Measurements from ENCODE around the gene RASSF5. TPM values are rescaled to one million over a fixed set of nuclear protein-coding genes. Genes with fewer than 3 reads are reported as not detected.
A peak's percentile ranks its signal among the peaks of the same experiment; 100 is the strongest.

The RASSF5 gene
- total and polyA plus RNA-seq, 9 of the 15 experiments (the other 6 are each of a cell fraction or from before 2014, with no cell fraction given) = 6.1 to 41.0 (median 25.2) TPM

DNA sequence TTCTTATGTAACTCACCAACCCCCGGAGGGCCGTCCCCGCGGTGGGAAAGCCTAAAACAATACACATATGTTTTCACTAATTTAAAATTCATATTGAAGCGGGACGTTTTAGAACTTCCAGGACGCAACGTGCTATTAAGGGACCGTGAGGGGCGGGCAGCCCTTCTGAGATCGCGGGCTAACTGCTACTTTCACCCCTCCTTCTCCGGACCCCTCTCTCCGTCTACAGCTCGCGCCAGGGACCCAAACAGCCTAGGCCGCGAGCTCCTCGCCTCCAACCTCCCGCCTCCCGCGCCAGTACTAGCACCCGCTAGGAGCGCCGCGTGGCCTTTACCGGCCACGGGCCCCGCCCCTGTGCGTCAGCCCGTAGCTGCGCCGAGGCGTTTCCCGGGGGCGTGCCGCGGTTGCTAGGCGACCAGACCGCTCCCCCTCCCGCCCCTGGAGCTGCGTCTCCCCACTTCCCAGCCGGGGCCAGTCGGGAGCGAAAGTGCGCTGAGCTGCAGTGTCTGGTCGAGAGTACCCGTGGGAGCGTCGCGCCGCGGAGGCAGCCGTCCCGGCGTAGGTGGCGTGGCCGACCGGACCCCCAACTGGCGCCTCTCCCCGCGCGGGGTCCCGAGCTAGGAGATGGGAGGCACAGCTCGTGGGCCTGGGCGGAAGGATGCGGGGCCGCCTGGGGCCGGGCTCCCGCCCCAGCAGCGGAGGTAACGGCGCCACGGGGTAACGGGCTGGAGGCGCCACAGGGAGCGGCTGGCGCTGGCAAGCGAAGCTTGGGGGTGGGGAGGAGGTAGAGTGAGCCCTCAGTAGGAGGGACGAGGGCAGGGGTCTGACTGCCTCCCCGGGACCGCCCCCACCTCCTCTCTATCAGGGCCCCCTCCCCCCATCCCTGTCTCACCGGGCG is 128.0 kb downstream of the RASSF5 start, which contains the start of gene DYRK3 (continued):
- TF ChIP-seq, protein P1, sequence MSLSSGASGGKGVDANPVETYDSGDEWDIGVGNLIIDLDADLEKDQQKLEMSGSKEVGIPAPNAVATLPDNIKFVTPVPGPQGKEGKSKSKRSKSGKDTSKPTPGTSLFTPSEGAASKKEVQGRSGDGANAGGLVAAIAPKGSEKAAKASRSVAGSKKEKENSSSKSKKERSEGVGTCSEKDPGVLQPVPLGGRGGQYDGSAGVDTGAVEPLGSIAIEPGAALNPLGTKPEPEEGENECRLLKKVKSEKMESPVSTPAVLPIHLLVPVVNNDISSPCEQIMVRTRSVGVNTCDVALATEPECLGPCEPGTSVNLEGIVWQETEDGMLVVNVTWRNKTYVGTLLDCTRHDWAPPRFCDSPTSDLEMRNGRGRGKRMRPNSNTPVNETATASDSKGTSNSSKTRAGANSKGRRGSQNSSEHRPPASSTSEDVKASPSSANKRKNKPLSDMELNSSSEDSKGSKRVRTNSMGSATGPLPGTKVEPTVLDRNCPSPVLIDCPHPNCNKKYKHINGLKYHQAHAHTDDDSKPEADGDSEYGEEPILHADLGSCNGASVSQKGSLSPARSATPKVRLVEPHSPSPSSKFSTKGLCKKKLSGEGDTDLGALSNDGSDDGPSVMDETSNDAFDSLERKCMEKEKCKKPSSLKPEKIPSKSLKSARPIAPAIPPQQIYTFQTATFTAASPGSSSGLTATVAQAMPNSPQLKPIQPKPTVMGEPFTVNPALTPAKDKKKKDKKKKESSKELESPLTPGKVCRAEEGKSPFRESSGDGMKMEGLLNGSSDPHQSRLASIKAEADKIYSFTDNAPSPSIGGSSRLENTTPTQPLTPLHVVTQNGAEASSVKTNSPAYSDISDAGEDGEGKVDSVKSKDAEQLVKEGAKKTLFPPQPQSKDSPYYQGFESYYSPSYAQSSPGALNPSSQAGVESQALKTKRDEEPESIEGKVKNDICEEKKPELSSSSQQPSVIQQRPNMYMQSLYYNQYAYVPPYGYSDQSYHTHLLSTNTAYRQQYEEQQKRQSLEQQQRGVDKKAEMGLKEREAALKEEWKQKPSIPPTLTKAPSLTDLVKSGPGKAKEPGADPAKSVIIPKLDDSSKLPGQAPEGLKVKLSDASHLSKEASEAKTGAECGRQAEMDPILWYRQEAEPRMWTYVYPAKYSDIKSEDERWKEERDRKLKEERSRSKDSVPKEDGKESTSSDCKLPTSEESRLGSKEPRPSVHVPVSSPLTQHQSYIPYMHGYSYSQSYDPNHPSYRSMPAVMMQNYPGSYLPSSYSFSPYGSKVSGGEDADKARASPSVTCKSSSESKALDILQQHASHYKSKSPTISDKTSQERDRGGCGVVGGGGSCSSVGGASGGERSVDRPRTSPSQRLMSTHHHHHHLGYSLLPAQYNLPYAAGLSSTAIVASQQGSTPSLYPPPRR (CRISPR knock-in tag; IDR thresholded peaks at IDR 0.05; ENCODE audit: borderline replicate concordance) = peak; percentile 21; the same call in 1 of the 2 replicates
- TF ChIP-seq RBM14 (IDR thresholded peaks at IDR 0.05; ENCODE audit: borderline replicate concordance, insufficient read depth, low read depth, low read length) (0 out of 2 replicates have a peak, but pooled peaks have one; percentile 64), BRD4 (IDR thresholded peaks at IDR 0.05) (no peak), ZNF184 (CRISPR knock-in tag; IDR thresholded peaks at IDR 0.05) (no peak), TEAD2 (tag; IDR thresholded peaks at IDR 0.05) (no peak), SMAD4 (CRISPR knock-in tag; conservative IDR thresholded peaks at IDR 0.05) (peak; percentile 97), ZNF263 (CRISPR knock-in tag; IDR thresholded peaks at IDR 0.05; ENCODE audit: borderline replicate concordance) (peak; percentile 58; the same call in 1 of the 2 replicates), SRSF9 (IDR thresholded peaks at IDR 0.05; ENCODE audit: borderline replicate concordance, low read depth, low read length) (no peak)
- TF ChIP-seq, protein P2, sequence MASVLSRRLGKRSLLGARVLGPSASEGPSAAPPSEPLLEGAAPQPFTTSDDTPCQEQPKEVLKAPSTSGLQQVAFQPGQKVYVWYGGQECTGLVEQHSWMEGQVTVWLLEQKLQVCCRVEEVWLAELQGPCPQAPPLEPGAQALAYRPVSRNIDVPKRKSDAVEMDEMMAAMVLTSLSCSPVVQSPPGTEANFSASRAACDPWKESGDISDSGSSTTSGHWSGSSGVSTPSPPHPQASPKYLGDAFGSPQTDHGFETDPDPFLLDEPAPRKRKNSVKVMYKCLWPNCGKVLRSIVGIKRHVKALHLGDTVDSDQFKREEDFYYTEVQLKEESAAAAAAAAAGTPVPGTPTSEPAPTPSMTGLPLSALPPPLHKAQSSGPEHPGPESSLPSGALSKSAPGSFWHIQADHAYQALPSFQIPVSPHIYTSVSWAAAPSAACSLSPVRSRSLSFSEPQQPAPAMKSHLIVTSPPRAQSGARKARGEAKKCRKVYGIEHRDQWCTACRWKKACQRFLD (CRISPR knock-in tag; IDR thresholded peaks at IDR 0.05) = no peak
- TF ChIP-seq, protein P3, sequence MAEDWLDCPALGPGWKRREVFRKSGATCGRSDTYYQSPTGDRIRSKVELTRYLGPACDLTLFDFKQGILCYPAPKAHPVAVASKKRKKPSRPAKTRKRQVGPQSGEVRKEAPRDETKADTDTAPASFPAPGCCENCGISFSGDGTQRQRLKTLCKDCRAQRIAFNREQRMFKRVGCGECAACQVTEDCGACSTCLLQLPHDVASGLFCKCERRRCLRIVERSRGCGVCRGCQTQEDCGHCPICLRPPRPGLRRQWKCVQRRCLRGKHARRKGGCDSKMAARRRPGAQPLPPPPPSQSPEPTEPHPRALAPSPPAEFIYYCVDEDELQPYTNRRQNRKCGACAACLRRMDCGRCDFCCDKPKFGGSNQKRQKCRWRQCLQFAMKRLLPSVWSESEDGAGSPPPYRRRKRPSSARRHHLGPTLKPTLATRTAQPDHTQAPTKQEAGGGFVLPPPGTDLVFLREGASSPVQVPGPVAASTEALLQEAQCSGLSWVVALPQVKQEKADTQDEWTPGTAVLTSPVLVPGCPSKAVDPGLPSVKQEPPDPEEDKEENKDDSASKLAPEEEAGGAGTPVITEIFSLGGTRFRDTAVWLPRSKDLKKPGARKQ (CRISPR knock-in tag; IDR thresholded peaks at IDR 0.05) = no peak
- TF ChIP-seq, protein P4, sequence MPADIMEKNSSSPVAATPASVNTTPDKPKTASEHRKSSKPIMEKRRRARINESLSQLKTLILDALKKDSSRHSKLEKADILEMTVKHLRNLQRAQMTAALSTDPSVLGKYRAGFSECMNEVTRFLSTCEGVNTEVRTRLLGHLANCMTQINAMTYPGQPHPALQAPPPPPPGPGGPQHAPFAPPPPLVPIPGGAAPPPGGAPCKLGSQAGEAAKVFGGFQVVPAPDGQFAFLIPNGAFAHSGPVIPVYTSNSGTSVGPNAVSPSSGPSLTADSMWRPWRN (IDR thresholded peaks at IDR 0.05; ENCODE audit: low read depth) = no peak
- TF ChIP-seq, protein P5, sequence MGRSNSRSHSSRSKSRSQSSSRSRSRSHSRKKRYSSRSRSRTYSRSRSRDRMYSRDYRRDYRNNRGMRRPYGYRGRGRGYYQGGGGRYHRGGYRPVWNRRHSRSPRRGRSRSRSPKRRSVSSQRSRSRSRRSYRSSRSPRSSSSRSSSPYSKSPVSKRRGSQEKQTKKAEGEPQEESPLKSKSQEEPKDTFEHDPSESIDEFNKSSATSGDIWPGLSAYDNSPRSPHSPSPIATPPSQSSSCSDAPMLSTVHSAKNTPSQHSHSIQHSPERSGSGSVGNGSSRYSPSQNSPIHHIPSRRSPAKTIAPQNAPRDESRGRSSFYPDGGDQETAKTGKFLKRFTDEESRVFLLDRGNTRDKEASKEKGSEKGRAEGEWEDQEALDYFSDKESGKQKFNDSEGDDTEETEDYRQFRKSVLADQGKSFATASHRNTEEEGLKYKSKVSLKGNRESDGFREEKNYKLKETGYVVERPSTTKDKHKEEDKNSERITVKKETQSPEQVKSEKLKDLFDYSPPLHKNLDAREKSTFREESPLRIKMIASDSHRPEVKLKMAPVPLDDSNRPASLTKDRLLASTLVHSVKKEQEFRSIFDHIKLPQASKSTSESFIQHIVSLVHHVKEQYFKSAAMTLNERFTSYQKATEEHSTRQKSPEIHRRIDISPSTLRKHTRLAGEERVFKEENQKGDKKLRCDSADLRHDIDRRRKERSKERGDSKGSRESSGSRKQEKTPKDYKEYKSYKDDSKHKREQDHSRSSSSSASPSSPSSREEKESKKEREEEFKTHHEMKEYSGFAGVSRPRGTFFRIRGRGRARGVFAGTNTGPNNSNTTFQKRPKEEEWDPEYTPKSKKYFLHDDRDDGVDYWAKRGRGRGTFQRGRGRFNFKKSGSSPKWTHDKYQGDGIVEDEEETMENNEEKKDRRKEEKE (IDR thresholded peaks at IDR 0.05; ENCODE audit: borderline replicate concordance in 1 of 2, control insufficient read depth in 1 of 2, low read depth in 2 of 2, low read length in 1 of 2) = no peak

Data from K562 (cell line).